Liver (tissue), 2 donors: Measurements from ENCODE around the gene XYLT1.

Experiments used
- CTCF ChIP-seq: fragments of 150-350 bp; IDR thresholded peaks from 2 replicates; pipeline ENCODE4 v1.5.1; 2017; ENCODE audit warnings: improper control_type of control experiment, low read depth, low read length; ENCODE audit not compliant: missing input control
- REST ChIP-seq: IDR thresholded peaks from 2 replicates; pipeline ENCODE4 v1.6.1; 2016; ENCODE audit warnings: antibody characterized with exemption, mild to moderate bottlenecking
- donor health status: healthy.

GRCh38 chr16:17367036-17367435 lies 103.7 kb downstream of the XYLT1 start:
- TF ChIP-seq CTCF (no peak), REST (no peak)
